Bronchial epithelial cell (primary cell): Measurements from ENCODE around the gene SYNDIG1L. TPM values are rescaled to one million over a fixed set of nuclear protein-coding genes. Genes with fewer than 3 reads are reported as not detected.

Source experiments
- DNase-seq: peaks from one replicate; pipeline ENCODE4 v3.0.0-alpha.2; 2010; ENCODE audit warnings: low read depth
- FAIRE-seq: peaks from 2 replicates; lab custom pipeline; 2011; peaks lifted over from hg19 to GRCh38; lab: Jason Lieb, UNC
- H3K27me3 ChIP-seq: 2 replicates; pipeline ENCODE4 v1.5.1; 2011; ENCODE audit warnings: low read length; ENCODE audit not compliant: control insufficient read depth, insufficient read depth
- H3K36me3 ChIP-seq: 2 replicates; pipeline ENCODE4 v1.5.1; 2011; ENCODE audit warnings: low read length; ENCODE audit not compliant: control insufficient read depth, insufficient read depth
- H3K4me3 ChIP-seq: 2 replicates; pipeline ENCODE4 v1.5.1; 2011; ENCODE audit warnings: mild to moderate bottlenecking, low read depth, low read length, control low read depth
- total RNA-seq: library from RNA; depleted of rRNA; stranded (reverse); fragments of >200 nt; gene quantifications from 2 replicates; pipeline ENCODE4 v1.2.1, GENCODE V29; 2014
- TF ChIP-seq, protein P1 (sequence below): IDR thresholded peaks from 2 replicates; pipeline ENCODE4 v1.5.1; 2011; ENCODE audit warnings: mild to moderate bottlenecking, moderate library complexity, low read length, control low read depth, inconsistent platforms; ENCODE audit not compliant: insufficient read depth, severe bottlenecking

The SYNDIG1L gene
- total RNA-seq, 1 donor from 2014 or later = under 0.01 TPM

DNA sequence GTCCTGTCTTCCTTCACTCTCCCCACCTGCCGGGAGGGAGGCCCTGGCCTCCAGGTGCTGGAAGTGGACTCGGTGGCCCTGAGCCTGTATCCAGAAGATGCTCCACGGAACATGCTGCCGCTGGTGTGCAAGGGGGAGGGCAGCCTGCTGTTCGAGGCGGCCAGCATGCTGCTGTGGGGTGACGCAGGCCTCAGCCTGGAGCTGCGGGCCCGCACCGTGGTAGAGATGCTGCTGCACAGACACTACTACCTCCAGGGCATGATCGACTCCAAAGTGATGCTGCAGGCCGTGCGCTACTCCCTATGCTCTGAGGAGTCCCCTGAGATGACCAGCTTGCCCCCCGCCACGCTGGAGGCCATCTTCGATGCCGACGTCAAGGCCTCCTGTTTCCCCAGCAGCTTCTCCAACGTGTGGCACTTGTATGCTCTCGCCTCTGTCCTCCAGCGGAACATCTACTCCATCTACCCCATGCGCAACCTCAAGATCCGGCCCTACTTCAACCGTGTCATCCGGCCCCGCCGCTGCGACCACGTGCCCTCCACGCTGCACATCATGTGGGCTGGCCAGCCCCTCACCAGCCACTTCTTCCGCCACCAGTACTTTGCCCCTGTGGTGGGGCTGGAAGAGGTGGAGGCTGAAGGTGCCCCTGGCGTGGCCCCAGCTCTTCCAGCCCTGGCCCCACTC, 69.0 kb downstream of the SYNDIG1L start:
- Histone ChIP-seq H3K36me3 (no peaks in the 10 kb centered on the region), H3K4me3 (no peak overlapping the region), H3K27me3 (no peaks in the 10 kb centered on the region)
- FAIRE-seq (no peak), DNase-seq (no peak)
- TF ChIP-seq, protein P1, sequence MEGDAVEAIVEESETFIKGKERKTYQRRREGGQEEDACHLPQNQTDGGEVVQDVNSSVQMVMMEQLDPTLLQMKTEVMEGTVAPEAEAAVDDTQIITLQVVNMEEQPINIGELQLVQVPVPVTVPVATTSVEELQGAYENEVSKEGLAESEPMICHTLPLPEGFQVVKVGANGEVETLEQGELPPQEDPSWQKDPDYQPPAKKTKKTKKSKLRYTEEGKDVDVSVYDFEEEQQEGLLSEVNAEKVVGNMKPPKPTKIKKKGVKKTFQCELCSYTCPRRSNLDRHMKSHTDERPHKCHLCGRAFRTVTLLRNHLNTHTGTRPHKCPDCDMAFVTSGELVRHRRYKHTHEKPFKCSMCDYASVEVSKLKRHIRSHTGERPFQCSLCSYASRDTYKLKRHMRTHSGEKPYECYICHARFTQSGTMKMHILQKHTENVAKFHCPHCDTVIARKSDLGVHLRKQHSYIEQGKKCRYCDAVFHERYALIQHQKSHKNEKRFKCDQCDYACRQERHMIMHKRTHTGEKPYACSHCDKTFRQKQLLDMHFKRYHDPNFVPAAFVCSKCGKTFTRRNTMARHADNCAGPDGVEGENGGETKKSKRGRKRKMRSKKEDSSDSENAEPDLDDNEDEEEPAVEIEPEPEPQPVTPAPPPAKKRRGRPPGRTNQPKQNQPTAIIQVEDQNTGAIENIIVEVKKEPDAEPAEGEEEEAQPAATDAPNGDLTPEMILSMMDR = no peak

Other genes starting within 250 kb of the SYNDIG1L start
- not detected in 2 replicates for gene VSX2, start 186.8 kb downstream of the SYNDIG1L start, total RNA-seq
- 13.2 and 14.0 TPM in 2 replicates for gene ABCD4, start 123.3 kb downstream of the SYNDIG1L start, total RNA-seq
- gene VRTN, start 77.7 kb downstream of the SYNDIG1L start, total RNA-seq = not detected in 2 replicates
- 154 and 191 TPM in 2 replicates for gene NPC2, start 67.1 kb upstream of the SYNDIG1L start, total RNA-seq
- gene ISCA2, start 67.6 kb upstream of the SYNDIG1L start, total RNA-seq = 8.6 and 11.3 TPM in 2 replicates
- gene LTBP2, start 186.0 kb upstream of the SYNDIG1L start, total RNA-seq = 4.1 and 6.6 TPM in 2 replicates